SK-N-DZ (cell line): ENCODE data around the gene NAV3. TPM values are rescaled to one million over a fixed set of nuclear protein-coding genes. Genes with fewer than 3 reads are reported as not detected.

Experiments used
- DNase-seq: peaks from one replicate; pipeline ENCODE4 v3.0.0-alpha.2; 2015; ENCODE audit warnings: low spot score
- polyA plus RNA-seq, 2 experiments: library from polyadenylated mRNA; depleted of rRNA; stranded (reverse); fragments of >200 nt; gene quantifications; 2 replicates each; pipeline ENCODE4 v1.2.3, GENCODE V29; 2014

Gene NAV3
- polyA plus RNA-seq (2014; cell fraction: cytosol; rRNA removed) = 0.01 and 0.03 TPM in 2 replicates
- polyA plus RNA-seq (2014; cell fraction: nucleus; rRNA removed) = 0.12 and 1.3 TPM in 2 replicates

DNA sequence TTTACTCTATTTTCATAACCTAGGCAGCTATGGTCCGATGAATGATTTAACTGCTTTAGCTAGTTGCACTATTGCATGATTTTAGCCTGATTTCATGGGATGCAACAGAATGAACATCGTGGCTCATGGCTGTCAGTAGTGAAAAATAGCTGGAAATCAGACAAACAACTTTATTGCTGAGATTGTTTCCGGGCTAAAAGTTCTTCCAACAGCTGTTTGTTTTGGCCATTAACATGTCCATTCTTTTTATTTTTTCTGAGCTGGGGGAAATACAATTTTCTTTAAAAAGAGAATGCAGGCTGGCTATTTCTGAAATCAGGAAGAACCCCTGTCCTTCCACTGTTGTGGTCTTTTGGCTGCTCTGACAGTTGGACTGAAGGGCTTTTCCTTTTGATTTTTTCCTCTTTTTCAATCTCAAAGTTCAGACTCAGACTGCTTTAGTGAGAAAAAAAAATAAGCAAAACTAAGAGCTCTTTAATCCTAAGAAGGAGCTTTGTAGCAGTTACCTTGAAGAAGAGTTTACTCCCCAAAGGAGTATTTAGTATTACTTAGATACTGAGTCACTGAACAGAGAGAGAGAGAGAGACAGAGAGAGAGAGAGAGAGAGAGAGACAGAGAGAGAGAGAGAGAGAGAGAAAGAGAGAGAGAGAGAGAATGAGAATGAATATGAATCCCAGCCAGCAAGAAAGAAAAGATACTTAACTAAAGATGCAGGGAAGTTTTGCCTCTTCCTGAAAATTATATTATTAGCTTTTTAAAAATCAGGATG, at the start of gene NAV3:
TSS of gene NAV3 (plus strand) at position 312 of the 769 bp plus-strand sequence. CDS start 568 bp downstream, outside the sequence.
- DNase-seq = no peak

DNA sequence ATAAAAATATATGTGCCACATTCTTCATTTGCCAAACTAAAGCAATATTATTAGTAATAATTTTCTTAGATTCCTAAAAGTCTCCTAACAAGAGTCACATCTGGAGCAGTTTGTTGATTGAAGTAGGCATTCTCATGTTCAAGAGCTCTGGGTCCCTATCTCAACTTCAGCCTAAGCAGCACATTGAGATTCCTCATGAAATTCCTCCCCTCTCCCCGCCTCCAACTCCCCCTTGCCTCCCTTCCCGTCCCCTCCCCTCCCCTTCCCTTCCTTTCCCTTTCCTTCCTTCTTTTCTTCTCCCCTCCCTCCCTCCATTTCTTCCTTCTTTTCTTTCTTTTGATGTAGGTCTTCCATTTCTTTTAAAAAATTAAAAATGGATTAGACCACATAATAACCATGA, 48.7 kb upstream of the NAV3 start:
- DNase-seq = no peak

DNA sequence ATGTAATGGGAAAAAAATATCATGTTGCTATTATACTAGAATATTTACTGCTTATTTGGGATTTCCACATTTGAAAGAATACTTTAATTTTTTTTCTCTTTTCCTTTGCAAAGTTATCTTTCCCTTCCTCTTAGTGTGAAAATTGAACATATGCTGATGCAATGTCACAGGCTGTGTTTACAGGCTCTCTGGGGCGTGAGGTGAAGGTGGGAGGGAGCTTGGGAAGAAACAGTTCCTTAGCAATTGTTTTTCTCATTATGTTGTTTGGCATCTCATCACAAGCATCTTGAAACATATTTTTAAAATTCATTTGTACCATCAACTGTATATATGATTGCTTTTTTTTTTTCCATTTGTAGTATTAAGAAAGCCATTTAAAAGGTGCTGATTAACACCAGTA, 47.9 kb upstream of the NAV3 start:
- no peak for DNase-seq

DNA sequence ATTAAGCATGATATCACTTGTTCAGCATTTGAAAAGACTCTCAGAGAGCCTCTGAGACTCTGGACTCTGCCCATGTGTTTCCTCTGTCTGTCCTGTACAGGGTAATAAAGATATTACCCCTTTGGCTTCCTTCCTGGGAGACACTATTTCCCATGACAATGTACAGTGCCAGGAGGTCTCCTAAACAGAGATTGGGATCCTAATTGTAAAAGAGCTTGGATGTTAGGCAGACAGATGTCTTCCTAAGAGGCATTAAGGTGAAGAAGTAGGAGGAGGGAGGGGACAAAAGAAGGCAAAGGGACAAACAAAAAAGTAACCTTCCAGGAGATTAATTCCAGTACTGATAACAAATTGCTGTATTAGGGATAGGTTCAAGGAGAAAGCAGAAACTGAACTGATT, 45.5 kb upstream of the NAV3 start:
- DNase-seq = no peak

DNA sequence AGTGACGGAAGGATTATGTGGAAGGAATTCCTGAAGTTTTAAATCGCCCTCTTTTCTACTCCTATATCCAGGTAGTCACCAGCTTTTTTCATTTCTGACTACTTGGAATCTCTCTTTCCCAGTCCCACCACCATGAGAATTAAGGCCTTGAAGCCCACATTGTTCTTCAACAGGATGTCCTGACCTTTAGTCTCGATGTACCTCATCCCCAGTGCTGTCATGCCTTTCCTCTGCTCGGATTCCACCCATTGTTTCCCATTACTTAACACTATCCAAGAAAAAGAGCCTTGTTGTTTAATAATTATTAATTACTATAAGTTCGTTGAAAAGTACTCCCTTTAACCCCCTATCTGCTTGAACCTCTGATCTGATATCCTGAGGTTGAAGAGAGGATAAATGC, 44.0 kb upstream of the NAV3 start:
- DNase-seq = no peak

DNA sequence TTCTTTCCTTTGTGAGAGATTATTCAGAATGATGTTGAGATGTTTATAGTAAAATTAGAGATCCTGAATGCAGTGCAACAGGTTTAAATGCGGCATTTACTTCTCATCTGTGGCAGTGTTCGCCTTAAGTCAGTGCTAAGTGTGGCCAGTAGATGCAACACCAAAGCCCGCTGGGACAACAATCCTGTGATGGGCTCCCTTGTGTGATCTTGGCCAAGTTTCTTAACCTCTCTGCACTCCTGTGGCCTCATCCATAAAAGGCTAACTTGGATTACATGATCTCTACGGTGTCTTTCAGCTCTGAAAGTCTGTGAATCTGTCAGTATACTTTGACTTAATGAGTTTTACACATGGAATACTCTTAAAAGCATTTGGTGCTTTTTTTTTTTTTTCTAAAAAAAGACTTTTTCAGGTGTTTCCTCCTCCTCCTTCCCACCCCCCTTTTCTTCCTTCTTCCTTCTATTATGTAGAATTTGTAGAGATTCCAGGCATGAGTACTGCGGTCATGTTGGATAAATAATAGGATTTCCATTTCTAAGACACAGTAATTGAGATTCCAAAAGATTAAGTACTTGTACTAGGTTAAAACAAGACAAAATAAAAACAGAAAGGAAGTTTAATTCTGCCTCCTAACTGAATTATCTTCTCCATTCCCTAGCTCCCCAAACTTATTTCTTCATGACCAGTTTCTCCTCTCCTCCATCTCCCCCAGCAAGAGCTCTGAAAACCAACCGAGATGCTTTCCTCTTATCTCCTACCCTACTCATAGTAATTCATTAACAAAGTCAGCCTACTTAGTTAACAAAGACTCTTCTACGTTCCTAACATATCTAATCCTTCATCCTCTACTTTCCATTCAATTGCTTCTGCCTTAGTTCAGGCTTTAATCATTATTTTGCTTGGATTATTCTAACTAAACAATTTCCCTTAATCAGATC, 42.2 kb upstream of the NAV3 start:
- DNase-seq = no peak

DNA sequence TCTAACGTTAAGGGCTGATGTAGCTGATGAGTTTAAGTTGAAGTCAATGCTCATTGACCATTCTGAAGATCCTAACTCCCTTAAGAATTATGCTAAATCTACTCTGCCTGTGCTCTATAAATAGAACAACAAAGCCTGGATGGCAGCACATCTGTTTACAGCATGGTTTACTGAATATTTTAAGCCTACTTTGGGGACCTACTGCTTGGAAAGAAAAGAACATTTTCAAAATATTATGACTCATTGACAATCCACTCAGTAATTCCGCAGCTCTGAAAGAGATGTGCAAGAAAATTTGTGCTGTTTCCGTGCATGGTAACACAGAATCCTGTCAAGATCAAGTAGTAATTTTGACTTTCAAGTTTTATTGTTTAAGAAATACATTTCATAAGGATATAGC, 35.0 kb upstream of the NAV3 start:
- DNase-seq = no peak

DNA sequence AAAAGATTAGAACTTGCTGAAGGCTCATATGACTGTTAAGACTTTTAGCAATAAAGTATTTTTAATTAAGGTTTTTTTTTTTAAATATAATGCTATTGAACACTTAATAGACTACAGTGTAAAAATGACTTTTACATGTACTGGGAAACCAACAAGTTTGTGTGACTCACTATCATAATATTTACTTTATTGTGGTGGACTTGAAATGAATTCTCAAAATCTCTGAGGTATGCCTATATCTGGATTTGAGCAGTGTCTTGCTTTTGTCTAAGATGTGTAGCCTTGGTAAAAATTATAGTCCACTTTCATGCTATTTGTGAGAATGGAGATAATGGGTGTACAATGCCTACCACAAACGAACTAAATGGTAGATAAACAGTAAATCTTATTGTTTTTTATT, 33.9 kb upstream of the NAV3 start:
- DNase-seq = no peak

DNA sequence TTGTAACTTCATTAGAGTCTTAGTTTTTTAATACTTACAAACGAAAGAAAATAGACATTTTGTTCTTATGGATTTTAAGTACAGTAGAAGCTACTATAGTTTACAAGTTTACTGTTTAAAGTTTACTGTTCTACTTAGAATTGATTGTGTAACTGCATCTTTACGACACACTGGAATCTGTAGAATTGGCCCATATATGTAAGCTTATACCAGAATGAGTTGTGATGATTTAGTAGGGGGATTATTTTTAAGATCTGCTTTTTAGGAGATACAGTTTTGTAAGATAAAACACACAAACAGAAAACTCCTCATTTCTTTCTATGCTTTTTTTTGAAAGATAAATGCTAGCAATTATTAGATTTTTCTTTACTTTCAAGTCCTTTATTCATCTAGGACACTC, 30.2 kb upstream of the NAV3 start:
- DNase-seq = no peak

DNA sequence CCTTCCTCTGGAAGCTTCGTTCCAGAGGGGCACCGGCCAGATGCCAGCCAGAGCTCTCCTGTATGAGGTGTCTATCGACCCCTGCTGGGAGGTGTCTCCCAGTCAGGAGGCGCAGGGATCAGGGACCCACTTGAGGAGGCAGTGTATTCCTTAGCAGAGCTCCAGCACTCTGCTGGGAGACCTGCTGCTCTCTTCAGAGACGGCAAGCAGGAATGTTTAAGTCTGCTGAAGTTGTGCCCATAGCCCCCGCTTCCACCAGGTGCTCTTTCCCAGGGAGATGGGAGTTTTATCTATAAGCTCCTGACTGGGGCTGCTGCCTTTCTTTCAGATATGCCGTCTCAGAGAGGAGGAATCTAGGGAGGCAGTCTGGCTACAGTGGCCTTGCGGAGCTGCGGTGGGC, 22.2 kb upstream of the NAV3 start:
- DNase-seq = no peak

GRCh38 chr12:77813558-77813957, 17.1 kb upstream of the NAV3 start:
- no peak for DNase-seq

DNA sequence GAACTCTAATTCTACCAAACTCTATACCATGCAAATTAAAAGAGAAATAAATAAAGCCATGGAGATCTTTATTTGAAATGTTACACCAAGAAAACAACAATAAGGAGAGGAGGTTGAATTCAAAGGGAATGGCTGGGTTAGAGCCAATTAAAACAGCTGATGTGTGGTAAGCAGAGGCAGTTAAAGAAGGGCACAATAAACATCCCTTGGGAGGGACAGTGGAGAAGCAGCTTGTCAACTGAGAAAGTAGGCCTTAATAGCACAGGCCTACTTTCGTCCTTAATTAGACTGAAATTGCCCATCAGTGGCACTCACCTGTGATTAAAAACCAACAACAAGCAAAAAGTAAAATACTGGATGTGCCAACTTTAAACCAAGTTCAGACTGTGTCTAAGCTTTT, 16.3 kb upstream of the NAV3 start:
- no peak for DNase-seq

- DNase-seq = no peak
These were observed 14.5 kb upstream of the NAV3 start for GRCh38 chr12:77816196-77816595.

GRCh38 chr12:77817276-77817675, 13.4 kb upstream of the NAV3 start:
- DNase-seq = no peak

DNA sequence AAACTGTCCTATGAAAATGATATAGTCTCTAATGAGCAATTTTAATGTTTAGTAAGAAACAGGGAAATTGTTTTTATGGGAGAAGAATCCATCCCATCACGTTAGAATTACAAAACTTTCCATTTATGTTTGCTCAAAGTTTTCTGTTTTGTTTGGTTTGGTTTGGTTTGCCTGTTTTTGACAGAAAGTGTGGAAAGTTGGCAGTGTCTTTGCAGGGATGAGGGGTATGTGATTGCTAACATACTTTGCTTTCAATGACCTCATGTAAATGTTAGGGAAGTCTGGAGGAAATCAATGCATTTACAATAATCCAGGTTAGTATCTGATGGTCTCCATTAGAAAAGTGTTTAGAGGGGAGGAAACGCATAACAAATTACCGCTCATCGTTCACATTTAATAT, 12.3 kb upstream of the NAV3 start:
- DNase-seq = no peak

DNA sequence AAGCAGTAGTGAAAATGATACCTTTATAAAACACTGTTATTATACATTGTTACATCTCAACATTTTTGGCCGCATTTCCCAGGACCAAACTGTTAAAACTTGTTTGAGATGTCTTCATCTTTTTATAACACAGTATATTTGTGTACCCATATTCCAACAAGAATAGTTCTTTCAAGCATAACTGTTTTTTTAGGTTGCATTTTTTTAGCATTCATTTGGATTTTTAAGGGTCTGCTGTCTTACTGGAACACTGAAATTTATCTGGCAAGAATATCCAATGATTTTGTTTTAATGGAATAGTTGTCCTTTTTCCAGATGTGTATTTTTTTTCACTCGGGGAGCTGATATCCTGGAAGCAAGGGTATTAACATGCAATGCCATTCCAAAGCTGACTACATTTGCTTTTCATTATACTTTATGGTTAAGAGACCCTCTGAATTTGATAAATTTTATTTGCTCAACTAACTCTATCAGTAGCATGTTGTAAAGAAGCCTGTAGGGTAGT, 8.9 kb upstream of the NAV3 start:
- DNase-seq = no peak

DNA sequence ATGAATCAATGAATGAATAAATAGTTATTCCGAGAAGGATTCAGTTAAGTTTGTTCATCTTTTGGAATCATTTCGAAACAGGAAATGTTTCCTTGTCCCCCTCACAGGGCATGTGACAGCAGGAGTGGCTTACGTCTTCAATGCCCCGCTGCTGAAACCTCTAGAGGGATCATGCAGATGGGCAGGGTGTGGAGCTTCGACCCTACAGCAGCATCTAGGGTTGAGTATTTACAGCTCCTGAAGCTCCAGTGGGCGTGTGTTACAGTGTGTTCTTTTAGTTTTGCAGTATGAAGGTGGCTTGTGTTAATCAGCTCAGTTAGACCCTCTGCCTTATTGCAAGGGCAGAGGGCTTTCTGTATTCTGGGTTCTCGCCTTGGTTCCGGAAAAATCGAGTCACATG, 2.6 kb downstream of the NAV3 start:
- no peak for DNase-seq

DNA sequence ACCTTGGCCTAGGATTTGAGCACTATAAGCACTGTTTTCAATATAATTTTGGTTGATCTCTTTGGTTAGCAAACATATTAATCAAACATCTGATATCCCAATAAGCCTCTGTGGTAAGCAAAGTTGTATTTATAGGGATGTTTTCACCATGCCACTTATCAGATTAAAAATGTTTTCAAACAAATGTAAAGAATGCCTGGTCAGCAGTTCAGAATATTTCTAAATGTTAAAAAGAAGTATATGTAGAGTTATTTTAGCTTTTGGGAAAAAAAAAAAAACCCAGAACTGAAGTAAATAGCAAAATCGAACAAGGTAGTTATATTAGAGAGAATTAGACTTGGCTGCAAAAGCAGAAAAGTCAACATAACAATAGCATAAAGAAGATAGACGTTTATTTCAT, 3.9 kb downstream of the NAV3 start:
- no peak for DNase-seq

DNA sequence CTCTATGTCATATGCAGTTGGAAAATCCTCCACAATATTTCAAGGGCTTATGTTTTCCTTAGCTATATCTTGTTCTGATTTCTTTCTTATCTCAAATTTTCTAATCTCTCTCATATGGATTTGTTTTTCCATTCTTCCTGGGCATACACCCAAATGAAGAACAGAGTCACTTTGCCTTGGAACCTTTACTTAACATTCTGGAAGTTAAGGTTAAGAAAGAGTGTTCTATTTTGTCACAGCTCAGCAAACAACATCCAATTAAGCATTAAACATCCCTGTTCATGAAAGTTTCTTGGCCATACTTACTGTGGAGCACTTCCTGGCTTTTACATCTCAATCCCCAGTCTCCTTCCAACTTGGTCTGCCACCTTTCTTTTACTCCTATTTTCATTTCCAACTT, 5.3 kb downstream of the NAV3 start:
- DNase-seq = no peak

DNA sequence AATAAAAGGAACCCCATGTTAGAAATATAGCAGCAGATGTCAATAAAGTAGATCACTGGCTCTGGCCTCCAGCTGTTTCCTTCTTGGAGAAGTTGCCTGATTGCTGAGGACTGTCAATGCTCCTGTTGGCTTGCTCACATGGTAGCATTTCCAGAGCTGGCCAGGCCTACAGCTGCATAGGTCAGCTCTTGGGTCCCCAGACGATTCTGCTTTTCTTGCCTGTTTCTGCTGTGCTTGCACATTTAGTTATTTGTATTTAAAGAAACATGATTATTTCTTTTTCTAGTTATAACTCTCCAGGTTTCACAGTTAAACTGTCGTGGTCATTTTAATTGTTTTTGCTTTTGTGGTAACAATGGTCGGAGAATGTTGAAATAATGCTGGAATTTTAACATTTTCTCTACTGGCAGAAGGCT, 7.2 kb downstream of the NAV3 start:
- DNase-seq = no peak

DNA sequence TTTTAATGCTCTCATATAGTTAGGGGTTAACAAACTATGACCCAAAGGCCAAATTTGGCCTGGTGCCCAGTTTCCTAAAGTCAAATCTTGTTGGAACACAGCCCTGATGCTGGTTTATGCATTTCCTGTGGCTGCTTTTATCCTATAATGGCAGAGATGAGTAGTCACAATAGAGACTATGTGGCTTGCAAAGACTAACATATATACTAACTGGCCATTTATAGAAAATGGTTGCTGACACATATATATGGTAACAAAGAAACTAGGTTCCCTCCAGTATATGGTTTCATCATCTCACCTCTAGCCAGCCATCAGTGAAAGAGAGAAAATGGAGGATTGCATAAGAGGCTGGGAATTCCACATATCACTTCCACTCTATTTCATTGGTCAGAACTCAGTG, 10.8 kb downstream of the NAV3 start:
- no peak for DNase-seq

DNA sequence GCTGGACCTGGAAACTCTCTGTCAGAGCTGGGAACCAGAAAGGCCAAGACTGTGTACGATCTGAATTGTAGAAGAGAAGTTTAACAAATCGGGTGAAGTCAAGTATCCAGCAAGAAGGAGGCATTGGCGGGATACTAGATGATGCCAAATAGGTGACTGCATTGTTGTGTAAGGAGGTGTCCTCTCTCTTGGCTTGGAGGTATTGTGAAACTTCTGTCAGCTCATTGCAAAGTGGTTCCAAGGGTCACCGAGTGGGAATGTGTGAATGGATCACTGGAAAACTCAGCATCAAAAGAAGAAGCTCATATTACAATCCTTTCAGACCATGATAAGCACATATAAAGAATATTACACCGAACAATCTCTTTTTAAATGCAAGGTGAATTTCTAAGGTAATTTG, 11.7 kb downstream of the NAV3 start:
- DNase-seq = no peak

- DNase-seq = no peak
These were observed 15.1 kb downstream of the NAV3 start for GRCh38 chr12:77845831-77846230.
